WTC11 (cell line): ENCODE data around the gene POM121L2. TPM values are rescaled to one million over a fixed set of nuclear protein-coding genes. Genes with fewer than 3 reads are reported as not detected.

Experiments used
- ATAC-seq: fragments of 200-7000 bp; cut with Tn5 transposase; 2 replicates; pipeline ENCODE4 v1.10.0; 2021; ENCODE audit warnings: mild to moderate bottlenecking, moderate library complexity
- CTCF ChIA-PET: fragments of 300-600 bp; sonication (Branson Sonifier 250); formaldehyde crosslinking; loops from one replicate; lab custom pipeline; 2021; ENCODE audit warnings: antibody characterized with exemption; lab: Charles Lee
- POLR2A ChIA-PET: fragments of 350-600 bp; sonication (Branson Sonifier 250); formaldehyde crosslinking; loops from one replicate; lab custom pipeline; 2021; ENCODE audit warnings: antibody characterized with exemption; lab: Charles Lee
- DNase-seq: peaks from one replicate; pipeline ENCODE4 v3.0.0; 2021; ENCODE audit warnings: low spot score
- H3K27ac Mint-ChIP-seq: 2 replicates; pipeline ENCODE4 v1.8.0; 2021; ENCODE audit warnings: mixed read lengths
- H3K27me3 Mint-ChIP-seq: 2 replicates; pipeline ENCODE4 v1.8.0; 2021; ENCODE audit warnings: low read depth, mild to moderate bottlenecking, moderate library complexity, mixed read lengths
- H3K36me3 Mint-ChIP-seq: 2 replicates; pipeline ENCODE4 v1.8.0; 2021; ENCODE audit warnings: mixed read lengths
- H3K4me1 Mint-ChIP-seq: 2 replicates; pipeline ENCODE4 v1.8.0; 2022; ENCODE audit warnings: mixed read lengths
- H3K4me3 Mint-ChIP-seq: 2 replicates; pipeline ENCODE4 v1.8.0; 2021; ENCODE audit warnings: mild to moderate bottlenecking, moderate library complexity, mixed read lengths
- H3K9me3 Mint-ChIP-seq: 2 replicates; pipeline ENCODE4 v1.8.0; 2021; ENCODE audit warnings: mixed read lengths
- CBFB ChIP-seq: sonication (generic); formaldehyde crosslinking; IDR thresholded peaks from 2 replicates; pipeline ENCODE4 v1.8.1; 2022; ENCODE audit warnings: mild to moderate bottlenecking, low read depth, missing genetic modification reagents
- CREM ChIP-seq: sonication (generic); formaldehyde crosslinking; IDR thresholded peaks from 2 replicates; pipeline ENCODE4 v1.8.1; 2022; ENCODE audit warnings: mild to moderate bottlenecking, missing genetic modification reagents, moderate library complexity
- CTCF ChIP-seq: fragments of 200-600 bp; IDR thresholded peaks from 2 replicates; pipeline ENCODE4 v1.8.0; 2022; ENCODE audit warnings: antibody characterized with exemption
- E2F1 ChIP-seq: sonication (generic); formaldehyde crosslinking; IDR thresholded peaks from 2 replicates; pipeline ENCODE4 v1.8.0; 2022; ENCODE audit warnings: mild to moderate bottlenecking, missing genetic modification reagents
- ESRRA ChIP-seq: sonication (generic); formaldehyde crosslinking; IDR thresholded peaks from 2 replicates; pipeline ENCODE4 v1.8.1; 2022; ENCODE audit warnings: mild to moderate bottlenecking, missing genetic modification reagents, borderline replicate concordance
- GABPB1 ChIP-seq: sonication (generic); formaldehyde crosslinking; IDR thresholded peaks from 2 replicates; pipeline ENCODE4 v1.8.1; 2023; ENCODE audit warnings: mild to moderate bottlenecking, missing genetic modification reagents
- JUN ChIP-seq: sonication (generic); formaldehyde crosslinking; IDR thresholded peaks from 2 replicates; pipeline ENCODE4 v1.8.0; 2023; ENCODE audit warnings: mild to moderate bottlenecking, missing genetic modification reagents
- MAX ChIP-seq: sonication (generic); formaldehyde crosslinking; IDR thresholded peaks from 2 replicates; pipeline ENCODE4 v1.8.0; 2022; ENCODE audit warnings: mild to moderate bottlenecking, missing genetic modification reagents
- OVOL2 ChIP-seq: fragments of 250-450 bp; sonication (Bioruptor Pico); IDR thresholded peaks from 2 replicates; pipeline ENCODE4 v1.9.0; 2021; ENCODE audit warnings: mild to moderate bottlenecking, borderline replicate concordance
- STAT6 ChIP-seq: sonication (generic); formaldehyde crosslinking; conservative IDR thresholded peaks from 2 replicates; pipeline ENCODE4 v1.8.1; 2023; ENCODE audit warnings: mild to moderate bottlenecking, low read depth, missing genetic modification reagents, moderate library complexity
- TEAD1 ChIP-seq: sonication (generic); formaldehyde crosslinking; IDR thresholded peaks from 2 replicates; pipeline ENCODE4 v1.8.0; 2022; ENCODE audit warnings: mild to moderate bottlenecking, missing genetic modification reagents
- total RNA-seq: library from RNA; stranded (reverse); gene quantifications from 3 replicates; pipeline ENCODE4 v1.2.3, GENCODE V29; 2021
- TF ChIP-seq, protein P1 (sequence below): sonication (generic); formaldehyde crosslinking; IDR thresholded peaks from 2 replicates; pipeline ENCODE4 v1.8.0; 2022; ENCODE audit warnings: mild to moderate bottlenecking, missing genetic modification reagents

Gene POM121L2
- total RNA-seq, 1 experiment from 2014 or later, result 0.13 TPM

GRCh38 chr6:27281105-27281539 is 31.0 kb downstream of the POM121L2 start:
- Mint-ChIP-seq H3K27me3 (peaks cover 51% of the 10 kb centered on the region), H3K4me3 (peak overlapping the region; percentile 93), H3K36me3 (no peaks in the 10 kb centered on the region), H3K9me3 (no peaks in the 10 kb centered on the region), H3K4me1 (0 out of 2 replicates have a peak, but pooled peaks cover 1% of the 10 kb centered on the region), H3K27ac (no peak overlapping the region)
- TF ChIP-seq E2F1 (CRISPR knock-in tag) (no peak), TEAD1 (CRISPR knock-in tag) (no peak), CREM (no peak)
- POLR2A ChIA-PET, result no interaction called here
- ATAC-seq (peak; percentile 6), DNase-seq (no peak)
- CTCF ChIA-PET, result interaction anchor here (2.5 kb wide), 1 partner anchor 30 kb away, joined by 12 read pairs; no protein-coding TSS in a partner anchor

DNA sequence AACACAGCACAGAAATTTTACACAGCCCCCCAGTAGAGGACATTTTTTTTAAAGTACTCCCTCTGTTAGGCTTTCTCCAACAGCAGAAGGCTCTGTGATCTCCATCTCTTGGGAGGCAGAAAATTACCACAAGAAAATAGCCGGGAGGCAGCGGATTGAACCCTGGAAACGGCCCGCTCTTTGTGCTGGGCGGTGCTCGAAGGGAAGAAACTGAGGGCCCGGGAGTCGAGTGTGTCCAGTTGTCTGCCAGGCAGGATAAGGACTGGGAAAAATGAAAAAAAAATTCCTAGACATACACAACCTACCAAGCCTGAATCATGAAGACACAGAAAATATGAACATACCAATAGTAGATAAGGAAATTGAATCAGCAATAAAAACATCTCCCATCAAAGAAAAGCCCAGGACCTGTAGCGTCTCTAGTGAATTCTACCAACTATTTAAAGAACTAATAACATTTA is 31.5 kb downstream of the POM121L2 start:
- POLR2A ChIA-PET, result no interaction called here
- CTCF ChIA-PET, result interaction anchor here (1.0 to 2.5 kb wide), 3 partner anchors 29 to 49 kb away, joined by 3 to 12 read pairs (median 3); no protein-coding TSS in a partner anchor
- peak overlapping the region; percentile 79; the same call in 1 of the 2 replicates for H3K27ac Mint-ChIP-seq

GRCh38 chr6:27280064-27280539 is 32.0 kb downstream of the POM121L2 start:
- Mint-ChIP-seq H3K4me3 (peak overlapping the region; percentile 93), H3K4me1 (peaks cover 7% of the 10 kb centered on the region; the same call in 1 of the 2 replicates), H3K9me3 (no peaks in the 10 kb centered on the region), H3K27me3 (peaks cover 52% of the 10 kb centered on the region), H3K27ac (no peak overlapping the region), H3K36me3 (no peaks in the 10 kb centered on the region)
- ATAC-seq (peak; percentile 80), DNase-seq (peak; percentile 67)
- ChIA-PET POLR2A (interaction anchor here (1.6 kb wide), 1 partner anchor 28 kb away, joined by 3 read pairs; no protein-coding TSS in a partner anchor), CTCF (interaction anchor here (1.0 to 2.5 kb wide), 3 partner anchors 28 to 49 kb away, joined by 3 to 12 read pairs (median 3); no protein-coding TSS in a partner anchor)
- TF ChIP-seq MAX (0 out of 2 replicates have a peak, but pooled peaks have one; percentile 22), OVOL2 (CRISPR knock-in tag) (no peak), GABPB1 (CRISPR knock-in tag) (peak; percentile 23; the same call in 1 of the 2 replicates)

More for the DNA sequence above, 31.5 kb downstream of the POM121L2 start:
- Mint-ChIP-seq H3K9me3 (no peaks in the 10 kb centered on the region), H3K36me3 (no peaks in the 10 kb centered on the region)
- ATAC-seq, result peak; percentile 49
- DNase-seq, result no peak
- TF ChIP-seq CBFB (CRISPR knock-in tag), result no peak
- no peak for TF ChIP-seq STAT6 (CRISPR knock-in tag)
- TF ChIP-seq, protein P1, sequence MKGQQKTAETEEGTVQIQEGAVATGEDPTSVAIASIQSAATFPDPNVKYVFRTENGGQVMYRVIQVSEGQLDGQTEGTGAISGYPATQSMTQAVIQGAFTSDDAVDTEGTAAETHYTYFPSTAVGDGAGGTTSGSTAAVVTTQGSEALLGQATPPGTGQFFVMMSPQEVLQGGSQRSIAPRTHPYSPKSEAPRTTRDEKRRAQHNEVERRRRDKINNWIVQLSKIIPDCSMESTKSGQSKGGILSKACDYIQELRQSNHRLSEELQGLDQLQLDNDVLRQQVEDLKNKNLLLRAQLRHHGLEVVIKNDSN (CRISPR knock-in tag), result no peak
- no peak for TF ChIP-seq ESRRA
- TF ChIP-seq JUN (CRISPR knock-in tag), result no peak
- TF ChIP-seq CTCF, result no peak
- TF ChIP-seq, all 79 proteins: peak for 0
- Mint-ChIP-seq H3K27me3 (peaks cover 51% of the 10 kb centered on the region), H3K4me3 (peak overlapping the region; percentile 93), H3K4me1 (peaks cover 7% of the 10 kb centered on the region; the same call in 1 of the 2 replicates)
